IMR-90 (cell line): Measurements from ENCODE around the gene POLR1A. TPM values are rescaled to one million over a fixed set of nuclear protein-coding genes. Genes with fewer than 3 reads are reported as not detected.

Experiments
- ATAC-seq: fragments of 200-7000 bp; cut with Tn5 transposase; 2 replicates; pipeline ENCODE4 v1.9.1; 2020; ENCODE audit warnings: low read depth, mild to moderate bottlenecking, moderate library complexity
- BruUV-seq: library from RNA; stranded (reverse); fragments of 400-500 nt; replicated peaks from 2 replicates; lab custom pipeline; 2021; lab: Mats Ljungman, UMichigan
- CTCF ChIA-PET: fragments of 300-600 bp; formaldehyde crosslinking; extraction: SDS; loops from one replicate; lab custom pipeline; 2021; ENCODE audit warnings: antibody characterized with exemption; lab: Yijun Ruan, JAX
- POLR2A ChIA-PET: fragments of 300-600 bp; sonication (Branson Sonifier 250); formaldehyde crosslinking; loops from one replicate; lab custom pipeline; 2022; ENCODE audit warnings: antibody characterized with exemption; ENCODE audit not compliant: unreplicated experiment; lab: Charles Lee
- DNase-seq: peaks from one replicate; pipeline ENCODE4 v3.0.0; 2013
- H2AFZ ChIP-seq: replicated peaks from 2 replicates; pipeline ENCODE3; 2013; ENCODE audit warnings: low read length, mild to moderate bottlenecking; ENCODE audit not compliant: poor library complexity
- H2AK5ac ChIP-seq: 2 replicates; pipeline ENCODE4 v1.6.1; 2013; ENCODE audit warnings: low read depth, low read length, inconsistent platforms
- H2AK9ac ChIP-seq: replicated peaks from 2 replicates; pipeline ENCODE3; 2013; ENCODE audit warnings: mild to moderate bottlenecking, low read depth, low read length, moderate library complexity; ENCODE audit not compliant: poor library complexity
- H2BK120ac ChIP-seq: 2 replicates; pipeline ENCODE4 v1.6.1; 2013; ENCODE audit warnings: low read depth, low read length, inconsistent platforms
- H2BK15ac ChIP-seq: 3 replicates; pipeline ENCODE4 v1.6.1; 2013; ENCODE audit warnings: low read depth, low read length, inconsistent platforms
- H2BK20ac ChIP-seq: 2 replicates; pipeline ENCODE4 v1.6.1; 2013; ENCODE audit warnings: low read depth, mild to moderate bottlenecking, inconsistent platforms, low read length, moderate library complexity
- H2BK5ac ChIP-seq: 2 replicates; pipeline ENCODE4 v1.6.1; 2013; ENCODE audit warnings: mild to moderate bottlenecking, low read depth, low read length, inconsistent platforms; ENCODE audit not compliant: poor library complexity, severe bottlenecking
- H3K14ac ChIP-seq: replicated peaks from 2 replicates; pipeline ENCODE4 v1.6.1; 2013; ENCODE audit warnings: low read depth, low read length, inconsistent platforms
- H3K18ac ChIP-seq: 2 replicates; pipeline ENCODE4 v1.6.1; 2013; ENCODE audit warnings: low read depth, low read length, control low read depth
- H3K23ac ChIP-seq: 2 replicates; pipeline ENCODE4 v1.6.1; 2013; ENCODE audit warnings: low read depth, low read length, inconsistent platforms
- H3K27ac ChIP-seq: 2 replicates; pipeline ENCODE4 v1.5.1; 2013; ENCODE audit warnings: mild to moderate bottlenecking, control low read depth, low read length; ENCODE audit not compliant: insufficient read depth
- H3K27me3 ChIP-seq: 2 replicates; pipeline ENCODE4 v1.6.1; 2013; ENCODE audit warnings: low read length; ENCODE audit not compliant: control insufficient read depth, insufficient read depth
- H3K36me3 ChIP-seq: 2 replicates; pipeline ENCODE4 v1.6.1; 2013; ENCODE audit warnings: low read length, mixed read lengths; ENCODE audit not compliant: control insufficient read depth, insufficient read depth
- H3K4ac ChIP-seq: 2 replicates; pipeline ENCODE4 v1.6.1; 2013; ENCODE audit warnings: low read depth, low read length, inconsistent platforms
- H3K4me1 ChIP-seq: 2 replicates; pipeline ENCODE4 v1.6.1; 2013; ENCODE audit warnings: low read length, mixed read lengths; ENCODE audit not compliant: control insufficient read depth, insufficient read depth
- H3K4me2 ChIP-seq: 2 replicates; pipeline ENCODE4 v1.6.1; 2013; ENCODE audit warnings: low read depth, mild to moderate bottlenecking, control low read depth, low read length, moderate library complexity
- H3K4me3 ChIP-seq: 2 replicates; pipeline ENCODE4 v1.5.1; 2013; ENCODE audit warnings: low read depth, mild to moderate bottlenecking, control low read depth, low read length, moderate library complexity; ENCODE audit not compliant: insufficient read depth
- H3K56ac ChIP-seq: 2 replicates; pipeline ENCODE4 v1.6.1; 2013; ENCODE audit warnings: low read length, inconsistent platforms; ENCODE audit not compliant: insufficient read depth; ENCODE audit errors: extremely low read depth
- H3K79me1 ChIP-seq, 2 experiments: 2 replicates each; pipeline ENCODE4 v1.6.1; 2013; ENCODE audit warnings: low read length in 2 of 2, inconsistent platforms in 1 of 2, low read depth in 1 of 2
- H3K9ac ChIP-seq: 2 replicates; pipeline ENCODE4 v1.6.1; 2013; ENCODE audit warnings: low read depth, low read length, control low read depth
- H3K9me1 ChIP-seq: 2 replicates; pipeline ENCODE4 v1.6.1; 2013; ENCODE audit warnings: low read length, inconsistent platforms; ENCODE audit not compliant: insufficient read depth
- H3K9me3 ChIP-seq: 2 replicates; pipeline ENCODE4 v1.6.1; 2013; ENCODE audit warnings: low read length; ENCODE audit not compliant: control insufficient read depth, insufficient read depth
- H4K20me1 ChIP-seq: 2 replicates; pipeline ENCODE4 v1.6.1; 2013; ENCODE audit warnings: low read length, inconsistent platforms; ENCODE audit not compliant: insufficient read depth
- H4K5ac ChIP-seq: 2 replicates; pipeline ENCODE4 v1.6.1; 2013; ENCODE audit warnings: mild to moderate bottlenecking, low read depth, low read length, control low read depth
- H4K8ac ChIP-seq, 2 experiments: 2 replicates each; pipeline ENCODE4 v1.6.1; 2013; ENCODE audit warnings: low read depth in 2 of 2, low read length in 2 of 2, control low read depth in 1 of 2, inconsistent platforms in 1 of 2
- H4K91ac ChIP-seq: 2 replicates; pipeline ENCODE4 v1.6.1; 2013; ENCODE audit warnings: low read depth, low read length, inconsistent platforms; ENCODE audit not compliant: insufficient read depth
- BHLHE40 ChIP-seq: fragments of 150-350 bp; IDR thresholded peaks from 2 replicates; pipeline ENCODE4 v1.6.1; 2016; ENCODE audit warnings: mild to moderate bottlenecking, low read depth, low read length
- CEBPB ChIP-seq: IDR thresholded peaks from 2 replicates; pipeline ENCODE4 v1.6.1; 2012; ENCODE audit warnings: low read depth, low read length, improper control_type of control experiment
- CHD1 ChIP-seq: IDR thresholded peaks from 2 replicates; pipeline ENCODE4 v1.6.1; 2012; ENCODE audit warnings: low read depth, low read length, improper control_type of control experiment
- CTCF ChIP-seq: conservative IDR thresholded peaks from 2 replicates; pipeline ENCODE4 v1.5.1; 2012; ENCODE audit warnings: mild to moderate bottlenecking, low read depth, low read length, improper control_type of control experiment
- ELK1 ChIP-seq: fragments of 150-350 bp; IDR thresholded peaks from 2 replicates; pipeline ENCODE4 v1.6.1; 2016; ENCODE audit warnings: low read depth, mild to moderate bottlenecking, low read length, moderate library complexity, borderline replicate concordance
- FOS ChIP-seq: fragments of 150-350 bp; IDR thresholded peaks from 2 replicates; pipeline ENCODE4 v1.6.1; 2016; ENCODE audit warnings: low read depth, low read length
- MAFK ChIP-seq: IDR thresholded peaks from 2 replicates; pipeline ENCODE4 v1.6.1; 2012; ENCODE audit warnings: low read depth, low read length, improper control_type of control experiment
- MAZ ChIP-seq: IDR thresholded peaks from 2 replicates; pipeline ENCODE4 v1.6.1; 2012; ENCODE audit warnings: low read depth, mild to moderate bottlenecking, low read length, improper control_type of control experiment, moderate library complexity, borderline replicate concordance
- MXI1 ChIP-seq: IDR thresholded peaks from 2 replicates; pipeline ENCODE4 v1.6.1; 2012; ENCODE audit warnings: low read depth, mild to moderate bottlenecking, low read length, moderate library complexity, borderline replicate concordance
- NFE2L2 ChIP-seq: fragments of 150-350 bp; IDR thresholded peaks from 2 replicates; pipeline ENCODE4 v1.6.1; 2016; ENCODE audit warnings: low read depth, mild to moderate bottlenecking, low read length
- POLR2A ChIP-seq: IDR thresholded peaks from 2 replicates; pipeline ENCODE4 v1.6.1; 2012; ENCODE audit warnings: mild to moderate bottlenecking, low read depth, low read length
- RAD21 ChIP-seq: IDR thresholded peaks from 2 replicates; pipeline ENCODE4 v1.6.1; 2012; ENCODE audit warnings: low read length, improper control_type of control experiment
- RCOR1 ChIP-seq: IDR thresholded peaks from 2 replicates; pipeline ENCODE4 v1.6.1; 2012; ENCODE audit warnings: mild to moderate bottlenecking, low read length, improper control_type of control experiment; ENCODE audit not compliant: insufficient replicate concordance
- USF2 ChIP-seq: fragments of 150-350 bp; IDR thresholded peaks from 2 replicates; pipeline ENCODE4 v1.6.1; 2017; ENCODE audit warnings: mild to moderate bottlenecking, antibody characterized with exemption, low read length, low read depth
- WGBS, 2 experiments: methylation state at CpG; one replicate each; pipeline versions ENCODE4 v1.1.5 to v1.1.7; 2013; ENCODE audit warnings: missing lambda C conversion rate in 2 of 2; ENCODE audit not compliant: insufficient read length in 1 of 2; ENCODE audit errors: extremely low coverage in 2 of 2; 5-methylcytosine and 5-hydroxymethylcytosine counted together
- dilution Hi-C: fragments of 300-500 bp; cut with HindIII; formaldehyde crosslinking; loops from one replicate; pipeline ENCODE4 v1.14.3; 2018; ENCODE audit warnings: low sequenced_read_pairs; ENCODE audit not compliant: unreplicated experiment
- in situ Hi-C: fragments of 300-500 bp; cut with MboI; formaldehyde crosslinking; loops from 3 replicates; pipeline ENCODE4 v1.14.3; 2019; ENCODE audit warnings: low sequenced_read_pairs, inconsistent platforms, mixed read lengths
- intact Hi-C: fragments of 100-400 bp; cut with micrococcal nuclease; formaldehyde crosslinking; loops from 2 replicates; pipeline ENCODE4 v1.10.0; 2022
- polyA plus RNA-seq, 3 experiments: library from polyadenylated mRNA; depleted of rRNA; stranded (reverse); fragments of >200 nt; gene quantifications; 2 replicates each; pipeline ENCODE4 v1.2.3, GENCODE V29; 2012; ENCODE audit warnings: low replicate concordance in 1 of 3
- total RNA-seq: library from RNA; depleted of rRNA; stranded (reverse); fragments of >200 nt; gene quantifications from 2 replicates; pipeline ENCODE4 v1.2.3, GENCODE V29; 2012

Gene POLR1A
- total and polyA plus RNA-seq, 2 of the 4 experiments (the other 2 are of a cell fraction): 7.6 to 27.4 TPM

- Histone ChIP-seq H4K8ac (peak overlapping the region in 1 of 2 experiments; percentile 78; a peak in 1 of 4 replicates), H2BK20ac (peak overlapping the region; percentile 85), H3K4ac (peak overlapping the region; percentile 97), H2AK5ac (peak overlapping the region; percentile 53), H4K5ac (no peak overlapping the region; the same call in 1 of the 2 replicates), H2BK120ac (peak overlapping the region; percentile 99), H3K14ac (0 out of 2 replicates have a peak overlapping the region, but pooled peaks have one; percentile 57), H2AFZ (peak overlapping the region; percentile 55), H3K9ac (no peak overlapping the region), H4K20me1 (no peaks in the 10 kb centered on the region), H3K27me3 (no peaks in the 10 kb centered on the region), H3K79me1 (no peaks in the 10 kb centered on the region), H3K56ac (no peak overlapping the region), H2AK9ac (peak overlapping the region; percentile 18), H2BK15ac (peak overlapping the region; percentile 90; the same call in 2 of the 3 replicates), H3K4me3 (no peak overlapping the region), H3K23ac (no peak overlapping the region), H3K9me1 (peaks cover 36% of the 10 kb centered on the region), H2BK5ac (no peak overlapping the region), H3K27ac (no peak overlapping the region), H4K91ac (peak overlapping the region; percentile 52; the same call in 1 of the 2 replicates), H3K18ac (no peak overlapping the region; the same call in 1 of the 2 replicates), H3K4me1 (peaks cover 31% of the 10 kb centered on the region), H3K4me2 (no peak overlapping the region), H3K36me3 (no peaks in the 10 kb centered on the region), H3K9me3 (no peaks in the 10 kb centered on the region)
- BruUV-seq: no TSS peak
- ChIA-PET POLR2A (no interaction called here), CTCF (interaction anchor here (1.6 kb wide), 1 partner anchor 41 kb away, joined by 6 read pairs; no protein-coding TSS in a partner anchor)
- no peak for DNase-seq
- intact Hi-C loops (no loop called here), in situ Hi-C loops (no loop called here), dilution Hi-C loops (no loop called here)
- ATAC-seq: no peak
- 93% methylated on average over 5 of the region's 9 CpGs; no CpG with 5 or more reads in 1 of the 2 experiments for WGBS, 2 experiments
- no peak for TF ChIP-seq USF2
- no peak for TF ChIP-seq NFE2L2
- TF ChIP-seq MAFK: no peak
- no peak for TF ChIP-seq ELK1
- TF ChIP-seq CTCF: no peak
- no peak for TF ChIP-seq RAD21
- no peak for TF ChIP-seq BHLHE40
- TF ChIP-seq FOS: no peak
- no peak for TF ChIP-seq RCOR1
- TF ChIP-seq CHD1: no peak
- TF ChIP-seq MAZ: no peak
- no peak for TF ChIP-seq MXI1
- no peak for TF ChIP-seq CEBPB
- TF ChIP-seq POLR2A: no peak
Observed at GRCh38 chr2:85995648-85996529, 109.8 kb downstream of the POLR1A start.
